ENCODE measurements around the gene TTLL6. TPM values are rescaled to one million over a fixed set of nuclear protein-coding genes. Genes with fewer than 3 reads are reported as not detected.

Gene TTLL6
- total RNA-seq, 8 experiments from 2014 or later = 0.36 to 3.9 (median 1.1) TPM; not detected in 2

- no peak for ATAC-seq (replicated peaks in 6 of 8)
- in situ Hi-C loops (cut with MboI; ENCODE audit: low pct_unique_long_range_greater_than_20kb in 2 of 9, low sequenced_read_pairs in 9 of 9, unreplicated experiment in 9 of 9) = no loop called here
- WGBS, 10 experiments = 0 to 27% (median 9%) methylated on average over 1 to 5 of the region's 43 CpGs; no CpG with 5 or more reads in 6 of the 10 experiments
- Histone ChIP-seq H3K4me3 (no peak overlapping the region), H3K4me1 (replicated peaks in 1 of 2) (no peaks in the 10 kb centered on the region), H3K27ac (no peak overlapping the region)
Observed at GRCh38 chr17:48752399-48753288, 64.4 kb downstream of the TTLL6 start.

GRCh38 chr17:48751733-48752398 lies 65.2 kb downstream of the TTLL6 start:
- WGBS, 10 experiments = 0 to 13% (median 2%) methylated on average over 1 to 10 of the region's 13 CpGs; no CpG with 5 or more reads in 4 of the 10 experiments
- H3K27ac ChIP-seq = no peak overlapping the region
- in situ Hi-C loops (cut with MboI; ENCODE audit: low pct_unique_long_range_greater_than_20kb in 2 of 9, low sequenced_read_pairs in 9 of 9, unreplicated experiment in 9 of 9) = no loop called here
- no peak overlapping the region for H3K4me3 ChIP-seq
- ATAC-seq (replicated peaks in 6 of 8) = no peak
- no peaks in the 10 kb centered on the region for H3K4me1 ChIP-seq (replicated peaks in 1 of 2)

GRCh38 chr17:48751172-48751571 lies 65.9 kb downstream of the TTLL6 start:
- peak in 1 of 8 experiments; percentile 38 for ATAC-seq (replicated peaks in 6 of 8)
- WGBS, 10 experiments = 0 to 10% (median 0%) methylated on average over 1 to 3 of the region's 3 CpGs; no CpG with 5 or more reads in 5 of the 10 experiments
- H3K27ac ChIP-seq = no peak overlapping the region
- in situ Hi-C loops (cut with MboI; ENCODE audit: low pct_unique_long_range_greater_than_20kb in 2 of 9, low sequenced_read_pairs in 9 of 9, unreplicated experiment in 9 of 9) = no loop called here
- no peaks in the 10 kb centered on the region for H3K4me1 ChIP-seq (replicated peaks in 1 of 2)
- H3K4me3 ChIP-seq = no peak overlapping the region

- Histone ChIP-seq H3K4me3 (no peak overlapping the region), H3K27ac (no peak overlapping the region), H3K4me1 (replicated peaks in 1 of 2) (no peaks in the 10 kb centered on the region)
- 0 to 22% (median 8%) methylated on average over 1 to 10 of the region's 32 CpGs; no CpG with 5 or more reads in 2 of the 10 experiments for WGBS, 10 experiments
- in situ Hi-C loops (cut with MboI; ENCODE audit: low pct_unique_long_range_greater_than_20kb in 2 of 9, low sequenced_read_pairs in 9 of 9, unreplicated experiment in 9 of 9) = loop anchor here in 1 of 9 experiments (25.0 kb wide), 1 partner anchor 113 kb away; the partner anchor contains the start of gene HOXB9
- ATAC-seq (replicated peaks in 6 of 8) = no peak
Observed at GRCh38 chr17:48749621-48750553, 67.1 kb downstream of the TTLL6 start.

- Histone ChIP-seq H3K4me1 (replicated peaks in 1 of 2) (no peaks in the 10 kb centered on the region), H3K27ac (no peak overlapping the region), H3K4me3 (no peak overlapping the region)
- no peak for ATAC-seq (replicated peaks in 6 of 8)
- in situ Hi-C loops (cut with MboI; ENCODE audit: low pct_unique_long_range_greater_than_20kb in 2 of 9, low sequenced_read_pairs in 9 of 9, unreplicated experiment in 9 of 9) = loop anchor here in 1 of 9 experiments (25.0 kb wide), 1 partner anchor 112 kb away; the partner anchor contains the start of gene HOXB9
- WGBS, 10 experiments = 11 to 41% (median 22%) methylated on average over 4 to 16 of the region's 16 CpGs
Observed at GRCh38 chr17:48748718-48749566, 68.1 kb downstream of the TTLL6 start.

- 0 to 33% (median 6%) methylated on average over 2 to 26 of the region's 53 CpGs for WGBS, 10 experiments
- ATAC-seq (replicated peaks in 6 of 8) = no peak
- Histone ChIP-seq H3K4me3 (no peak overlapping the region), H3K27ac (no peak overlapping the region), H3K4me1 (replicated peaks in 1 of 2) (no peaks in the 10 kb centered on the region)
- in situ Hi-C loops (cut with MboI; ENCODE audit: low pct_unique_long_range_greater_than_20kb in 2 of 9, low sequenced_read_pairs in 9 of 9, unreplicated experiment in 9 of 9) = loop anchor here in 1 of 9 experiments (25.0 kb wide), 1 partner anchor 110 kb away; the partner anchor contains the start of gene HOXB9
Observed at GRCh38 chr17:48747445-48748363, 69.3 kb downstream of the TTLL6 start.

- H3K27ac ChIP-seq = no peak overlapping the region
- H3K4me3 ChIP-seq = no peak overlapping the region
- no peak for ATAC-seq (replicated peaks in 6 of 8)
- no peaks in the 10 kb centered on the region for H3K4me1 ChIP-seq (replicated peaks in 1 of 2)
- WGBS, 10 experiments = 0 to 7% (median 0%) methylated on average over 1 to 15 of the region's 21 CpGs; no CpG with 5 or more reads in 3 of the 10 experiments
- in situ Hi-C loops (cut with MboI; ENCODE audit: low pct_unique_long_range_greater_than_20kb in 2 of 9, low sequenced_read_pairs in 9 of 9, unreplicated experiment in 9 of 9) = loop anchor here in 1 of 9 experiments (25.0 kb wide), 1 partner anchor 110 kb away; the partner anchor contains the start of gene HOXB9
Observed at GRCh38 chr17:48746916-48747444, 70.0 kb downstream of the TTLL6 start.

- no peak for ATAC-seq (replicated peaks in 6 of 8)
- WGBS, 10 experiments = 4 to 60% (median 19%) methylated on average over 1 to 9 of the region's 12 CpGs
- H3K27ac ChIP-seq = no peak overlapping the region
- in situ Hi-C loops (cut with MboI; ENCODE audit: low pct_unique_long_range_greater_than_20kb in 2 of 9, low sequenced_read_pairs in 9 of 9, unreplicated experiment in 9 of 9) = loop anchor here in 1 of 9 experiments (25.0 kb wide), 1 partner anchor 108 kb away; the partner anchor contains the start of gene HOXB9
- H3K4me3 ChIP-seq = no peak overlapping the region
- no peaks in the 10 kb centered on the region for H3K4me1 ChIP-seq (replicated peaks in 1 of 2)
Observed at GRCh38 chr17:48745381-48746275, 71.4 kb downstream of the TTLL6 start.

- in situ Hi-C loops (cut with MboI; ENCODE audit: low pct_unique_long_range_greater_than_20kb in 2 of 9, low sequenced_read_pairs in 9 of 9, unreplicated experiment in 9 of 9) = loop anchor here in 1 of 9 experiments (25.0 kb wide), 1 partner anchor 103 kb away; the partner anchor contains the start of gene HOXB9
- no peak for ATAC-seq (replicated peaks in 6 of 8)
- Histone ChIP-seq H3K27ac (no peak overlapping the region), H3K4me3 (no peak overlapping the region), H3K4me1 (replicated peaks in 1 of 2) (no peaks in the 10 kb centered on the region)
Observed at GRCh38 chr17:48740537-48740936, 76.5 kb downstream of the TTLL6 start.

All from motor neuron (in vitro differentiated cells).